Fibroblast of peridontal ligament (primary cell): ENCODE data around the gene MBTD1.
A peak's percentile ranks its signal among the peaks of the same experiment; 100 is the strongest.
"Not testable (repeated sequence)": the region's sequence is repeated elsewhere in the genome, so short reads cannot be mapped to it uniquely, and the experiment has no call there.

ENCODE experiments used
- DNase-seq: peaks from one replicate; pipeline ENCODE4 v3.0.0-alpha.2; 2010; ENCODE audit errors: extremely low read depth

The MBTD1 gene

GRCh38 chr17:51255673-51256072, 4.2 kb downstream of the MBTD1 start:
- no peak for DNase-seq

DNA sequence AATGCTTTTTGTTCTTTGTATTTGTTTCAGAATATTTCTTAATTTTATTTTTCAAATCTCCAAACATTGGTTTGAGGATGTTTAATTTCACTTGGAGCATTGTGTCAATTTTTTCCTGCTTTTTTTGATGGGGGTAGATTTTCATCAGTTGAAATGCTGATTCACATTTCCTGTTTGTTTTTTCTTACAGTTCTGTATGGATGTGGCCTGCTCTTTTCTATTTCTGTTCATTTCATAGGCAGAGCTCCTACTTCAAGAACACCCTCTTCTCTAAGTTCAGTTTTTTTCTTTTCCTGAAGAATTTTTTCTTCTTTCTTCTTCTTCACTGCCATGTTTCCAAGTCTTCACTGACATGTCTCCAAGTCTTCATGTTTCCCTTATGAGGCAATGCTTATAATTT, 8.8 kb downstream of the MBTD1 start:
- no peak for DNase-seq

GRCh38 chr17:51250314-51250840, 9.5 kb downstream of the MBTD1 start:
- DNase-seq: no peak

- DNase-seq: no peak
These were observed 14.3 kb downstream of the MBTD1 start for GRCh38 chr17:51245535-51245934.

- no peak for DNase-seq
These were observed 15.8 kb downstream of the MBTD1 start for GRCh38 chr17:51244041-51244440.

DNA sequence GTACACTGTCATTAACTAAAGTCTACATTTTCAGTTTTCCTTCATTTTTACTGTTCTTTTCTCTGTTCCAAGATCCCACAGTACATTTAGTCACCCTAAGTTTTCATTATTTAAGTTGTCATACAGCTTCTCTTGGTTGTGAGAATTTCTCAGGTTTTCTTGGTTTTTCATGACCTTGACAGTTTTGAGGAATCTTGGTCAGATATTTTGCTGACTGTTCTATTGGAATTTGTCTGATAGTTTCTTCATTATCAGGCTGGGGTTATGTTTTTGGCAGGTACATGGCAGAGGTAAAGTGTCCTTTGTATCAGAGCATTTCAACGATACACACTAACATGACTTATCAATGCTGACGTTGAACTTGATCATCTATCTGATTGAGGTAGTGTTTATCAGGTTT, 19.6 kb downstream of the MBTD1 start:
- DNase-seq: no peak

- no peak for DNase-seq
These were observed 21.5 kb downstream of the MBTD1 start for GRCh38 chr17:51238255-51238887.

- no peak for DNase-seq
These were observed 25.7 kb downstream of the MBTD1 start for GRCh38 chr17:51234162-51234561.

DNA sequence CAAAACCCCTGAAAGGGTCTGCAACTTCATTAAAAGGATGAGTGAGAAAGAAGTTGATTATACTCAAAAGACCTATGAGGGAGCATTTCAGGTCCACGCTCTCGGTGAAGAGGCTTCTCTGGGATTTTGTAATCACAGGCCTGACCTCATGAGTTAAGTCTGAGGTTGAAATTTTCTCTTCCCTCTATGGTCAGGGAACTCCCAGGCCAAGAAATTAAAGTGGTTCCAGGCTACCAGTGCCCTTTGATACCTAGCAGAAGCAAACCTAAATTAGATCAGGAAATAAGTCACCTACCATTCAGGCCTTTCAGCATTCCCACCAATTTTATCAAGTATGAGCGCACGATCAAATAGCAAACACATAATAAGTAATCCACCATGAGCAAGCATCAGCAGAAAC, 27.9 kb downstream of the MBTD1 start:
- DNase-seq: no peak

DNA sequence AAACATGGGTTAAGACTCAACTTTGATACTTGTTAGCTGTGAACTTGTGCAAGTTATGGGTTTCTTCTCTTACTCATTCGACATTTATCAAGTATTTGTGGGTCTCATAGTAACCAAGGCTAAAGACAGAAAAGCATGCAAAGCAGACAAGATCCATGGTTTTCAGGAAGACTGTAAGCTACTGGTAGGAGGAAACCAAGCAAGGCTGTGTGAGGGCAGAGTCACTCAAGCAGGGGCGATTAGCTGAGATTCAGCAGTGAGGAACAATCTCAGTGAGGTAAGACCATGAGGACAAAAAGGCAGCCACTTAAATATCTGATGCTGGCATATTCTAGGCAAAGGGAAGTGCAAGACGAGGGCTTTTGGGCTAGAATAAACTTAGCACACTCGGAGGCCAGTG, 29.5 kb downstream of the MBTD1 start:
- no peak for DNase-seq

GRCh38 chr17:51229889-51230288, 30.0 kb downstream of the MBTD1 start:
- DNase-seq: no peak

GRCh38 chr17:51228161-51228560, 31.7 kb downstream of the MBTD1 start:
- peak; percentile 75 for DNase-seq

- not testable (repeated sequence) for DNase-seq
These were observed 34.3 kb downstream of the MBTD1 start for GRCh38 chr17:51225523-51225922.

- peak; percentile 26 for DNase-seq
These were observed 35.2 kb downstream of the MBTD1 start for GRCh38 chr17:51224402-51225262.

DNA sequence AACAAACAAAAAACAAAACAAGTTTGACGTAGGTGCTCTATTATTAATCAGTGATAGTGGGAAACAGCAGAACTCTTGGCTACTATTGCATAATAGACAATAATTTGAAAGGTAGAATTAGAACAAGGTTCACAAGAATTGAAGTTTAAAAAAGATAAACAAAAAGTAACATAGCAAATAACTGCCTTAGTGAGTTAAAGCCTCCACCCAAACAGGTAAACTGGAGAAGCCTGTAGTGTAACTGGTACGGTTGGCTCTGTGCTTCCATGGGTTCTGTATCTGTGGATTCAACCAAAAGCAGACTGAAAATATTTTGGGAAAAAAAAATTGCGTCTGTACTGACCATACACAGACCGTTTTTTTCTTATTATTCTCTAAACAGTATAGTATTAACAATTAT, 38.5 kb downstream of the MBTD1 start:
- DNase-seq: no peak

DNA sequence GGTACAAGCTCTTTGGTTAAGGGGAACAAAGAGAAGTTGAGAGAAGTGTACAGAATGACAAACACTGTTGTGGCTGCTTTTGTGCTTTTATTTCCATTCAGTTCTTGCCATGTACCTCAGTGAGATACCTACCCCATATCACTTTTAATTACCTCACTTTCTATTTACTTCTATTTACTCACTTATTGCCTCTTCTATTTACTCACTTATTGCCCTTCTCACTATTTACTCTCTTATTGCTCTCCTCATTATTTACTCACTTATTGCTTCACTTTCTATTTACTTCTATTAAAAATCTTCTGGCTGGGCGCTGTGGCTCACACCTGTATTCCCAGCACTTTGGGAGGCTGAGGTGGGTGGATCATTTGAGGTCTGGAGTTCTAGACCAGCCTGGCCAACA, 41.9 kb downstream of the MBTD1 start:
- no peak for DNase-seq

GRCh38 chr17:51214920-51215319, 44.9 kb downstream of the MBTD1 start:
- DNase-seq: no peak

DNA sequence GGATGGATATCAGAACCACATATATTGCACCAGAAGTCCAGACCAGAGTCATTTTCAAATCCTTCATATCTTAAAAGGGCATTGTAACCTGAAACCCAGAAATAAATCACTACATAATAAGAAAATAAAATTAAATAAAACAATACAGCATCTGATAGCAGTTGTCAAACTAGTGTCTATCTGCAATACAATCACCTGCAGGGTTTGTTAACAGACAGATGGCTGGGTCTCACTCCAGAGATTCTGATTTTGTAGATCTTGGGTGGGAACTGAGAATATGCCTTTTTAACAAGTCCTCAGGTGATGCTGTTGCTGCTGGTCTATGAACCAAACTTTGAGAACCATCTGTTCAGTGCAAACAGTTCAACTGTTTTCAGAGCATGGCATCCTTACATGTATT, 56.0 kb downstream of the MBTD1 start:
- DNase-seq: no peak

DNA sequence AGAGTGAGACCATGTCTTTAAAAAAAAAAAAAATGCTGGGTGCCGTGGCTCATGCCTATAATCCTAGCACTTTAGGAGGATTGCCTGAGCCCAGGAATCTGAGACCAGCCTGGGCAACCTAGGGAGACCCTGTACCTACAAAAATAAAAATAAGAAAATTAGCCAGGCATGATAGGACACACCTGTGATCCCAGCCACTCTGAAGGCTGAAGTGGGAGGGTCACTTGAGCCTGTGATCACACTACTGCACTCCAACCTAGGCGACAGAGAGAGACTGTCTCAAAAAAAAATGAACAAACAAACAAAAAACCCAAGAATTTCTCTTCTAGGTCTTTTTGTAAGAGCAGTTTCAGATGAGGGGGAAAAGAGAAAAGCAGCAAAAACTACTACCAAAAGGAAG, 59.0 kb downstream of the MBTD1 start:
- no peak for DNase-seq

DNA sequence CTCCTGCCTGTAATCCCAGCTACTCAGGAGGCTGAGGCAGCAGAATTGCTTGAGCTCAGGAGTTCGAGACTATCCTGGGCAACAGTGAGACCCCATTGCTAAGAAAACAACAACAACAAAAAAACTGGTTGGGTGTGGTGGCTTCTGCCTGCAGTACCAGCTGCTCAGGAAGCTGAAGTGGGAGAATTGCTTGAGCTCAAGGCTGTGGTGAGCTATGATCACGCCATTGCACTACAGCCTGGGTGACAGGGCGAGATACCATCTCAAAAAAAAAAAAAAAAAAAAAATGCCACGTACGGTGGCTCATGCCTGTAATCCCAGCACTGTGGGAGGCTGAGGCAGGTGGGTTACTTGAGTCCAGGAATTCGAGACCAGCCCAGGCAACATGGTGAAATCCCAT, 59.6 kb downstream of the MBTD1 start:
- DNase-seq: no peak

- DNase-seq: no peak
These were observed 62.1 kb downstream of the MBTD1 start for GRCh38 chr17:51197754-51198153.

DNA sequence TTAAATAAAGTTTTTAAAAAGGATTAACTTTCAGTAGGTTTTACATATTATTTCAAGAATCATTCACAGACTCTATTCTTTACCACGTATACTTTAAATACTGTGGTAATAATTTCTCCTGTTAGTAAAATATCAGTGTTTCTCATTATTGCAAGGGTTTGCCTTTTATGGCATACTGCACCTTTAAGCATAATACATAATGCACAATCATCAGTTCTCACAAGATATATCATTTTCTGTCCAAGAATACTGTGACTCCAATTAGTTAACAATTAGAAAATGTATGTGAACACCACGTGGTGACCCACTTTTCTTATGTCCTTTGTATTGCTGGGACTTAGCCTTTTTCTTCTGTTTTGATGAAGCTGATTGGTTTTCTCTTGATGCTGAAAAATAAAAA, 68.0 kb downstream of the MBTD1 start:
- no peak for DNase-seq

GRCh38 chr17:51189628-51190027, 70.2 kb downstream of the MBTD1 start:
- peak; percentile 64 for DNase-seq
